ENCODE results near the gene HOMER2. TPM values are rescaled to one million over a fixed set of nuclear protein-coding genes. Genes with fewer than 3 reads are reported as not detected.

HOMER2 gene
- total and polyA plus RNA-seq, 2 of the 4 experiments (the other 2 are of a cell fraction), result 0.54 to 0.79 TPM

GRCh38 chr15:82847703-82848102, 104.8 kb downstream of the HOMER2 start:
- intact Hi-C loops (cut with micrococcal nuclease) (loop anchor here (5.0 kb wide), 1 partner anchor 140 kb away; the partner anchor contains the start of gene RAMAC), in situ Hi-C loops (cut with MboI; ENCODE audit: low sequenced_read_pairs) (no loop called here), dilution Hi-C loops (cut with HindIII; ENCODE audit: low sequenced_read_pairs, unreplicated experiment) (no loop called here)
- Histone ChIP-seq H3K9me1 (ENCODE audit: insufficient read depth, low read length) (no peaks in the 10 kb centered on the region; the same call in 1 of the 2 replicates), H3K4ac (ENCODE audit: low read depth, low read length) (no peak overlapping the region), H3K79me1 (ENCODE audit: low read depth in 1 of 2, low read length in 2 of 2) (no peaks in the 10 kb centered on the region), H3K4me1 (ENCODE audit: control insufficient read depth, insufficient read depth, low read length) (peaks cover 11% of the 10 kb centered on the region; the same call in 1 of the 2 replicates), H2BK15ac (ENCODE audit: low read depth, low read length) (no peak overlapping the region), H3K9me3 (ENCODE audit: control insufficient read depth, insufficient read depth, low read length) (no peaks in the 10 kb centered on the region), H3K18ac (ENCODE audit: low read depth, low read length) (no peak overlapping the region), H3K4me2 (ENCODE audit: low read depth, low read length) (no peak overlapping the region), H3K36me3 (ENCODE audit: control insufficient read depth, insufficient read depth, low read length) (no peaks in the 10 kb centered on the region), H3K27me3 (ENCODE audit: control insufficient read depth, insufficient read depth, low read length) (no peaks in the 10 kb centered on the region), H3K27ac (ENCODE audit: insufficient read depth, low read length) (no peak overlapping the region), H3K9ac (ENCODE audit: low read depth, low read length) (no peak overlapping the region), H4K5ac (ENCODE audit: low read depth, low read length) (no peak overlapping the region), H4K91ac (ENCODE audit: insufficient read depth, low read depth, low read length) (no peak overlapping the region), H2AK5ac (ENCODE audit: low read depth, low read length) (no peak overlapping the region), H2AFZ (replicated peaks; ENCODE audit: low read length, poor library complexity) (peak overlapping the region; percentile 36), H3K23ac (ENCODE audit: low read depth, low read length) (no peak overlapping the region), H2BK5ac (ENCODE audit: low read depth, low read length, poor library complexity, severe bottlenecking) (no peak overlapping the region), H2BK120ac (ENCODE audit: low read depth, low read length) (no peak overlapping the region), H2AK9ac (replicated peaks; ENCODE audit: low read depth, low read length, poor library complexity) (no peak overlapping the region), H4K20me1 (ENCODE audit: insufficient read depth, low read length) (no peaks in the 10 kb centered on the region), H4K8ac (ENCODE audit: low read depth in 2 of 2, low read length in 2 of 2) (no peak overlapping the region; a peak in 1 of 4 replicates), H2BK20ac (ENCODE audit: low read depth, low read length) (no peak overlapping the region), H3K4me3 (ENCODE audit: insufficient read depth, low read depth, low read length) (no peak overlapping the region), H3K56ac (ENCODE audit: extremely low read depth, insufficient read depth, low read length) (no peak overlapping the region), H3K14ac (replicated peaks; ENCODE audit: low read depth, low read length) (no peak overlapping the region)
- no TSS peak for BruUV-seq (replicated peaks)
- WGBS, 2 experiments (ENCODE audit: extremely low coverage in 2 of 2, insufficient read length in 1 of 2), result no CpG with 5 or more reads among the region's 8 CpGs
- POLR2A ChIA-PET (ENCODE audit: unreplicated experiment), result no interaction called here
- DNase-seq (peak; percentile 24), ATAC-seq (ENCODE audit: low read depth) (no peak; the same call in 1 of the 2 replicates)
- CTCF ChIA-PET, result interaction anchor here (0.6 kb wide), 1 partner anchor 13 kb away, joined by 3 read pairs; no protein-coding TSS in a partner anchor
- TF ChIP-seq RFX5 (IDR thresholded peaks at IDR 0.05; ENCODE audit: low read depth, low read length) (no peak), CHD1 (IDR thresholded peaks at IDR 0.05; ENCODE audit: low read depth, low read length) (no peak), CEBPB (IDR thresholded peaks at IDR 0.05; ENCODE audit: low read depth, low read length) (no peak), USF2 (IDR thresholded peaks at IDR 0.05; ENCODE audit: low read depth, low read length) (no peak), RAD21 (IDR thresholded peaks at IDR 0.05; ENCODE audit: low read length) (no peak), NFE2L2 (IDR thresholded peaks at IDR 0.05; ENCODE audit: low read depth, low read length) (no peak), MAZ (IDR thresholded peaks at IDR 0.05; ENCODE audit: borderline replicate concordance, low read depth, low read length) (no peak), RCOR1 (IDR thresholded peaks at IDR 0.05; ENCODE audit: insufficient replicate concordance, low read length) (no peak), POLR2A (IDR thresholded peaks at IDR 0.05; ENCODE audit: low read depth, low read length) (no peak), SMC3 (IDR thresholded peaks at IDR 0.05; ENCODE audit: low read depth, low read length) (no peak), BHLHE40 (IDR thresholded peaks at IDR 0.05; ENCODE audit: low read depth, low read length) (no peak), MAFK (IDR thresholded peaks at IDR 0.05; ENCODE audit: low read depth, low read length) (no peak)
